Measurements from ENCODE around the gene STIMATE.

- no peak for TF ChIP-seq GATA2 (IDR thresholded peaks at IDR 0.05; ENCODE audit: low read depth, low read length)
- TF ChIP-seq GATA3 (IDR thresholded peaks at IDR 0.05; ENCODE audit: low read depth, low read length), result no peak
Measured at GRCh38 chr3:52788890-52789745, 108.2 kb downstream of the STIMATE start.
